COLO668 (cell line): ENCODE measurements around the gene RNF213.
A peak's percentile ranks its signal among the peaks of the same experiment; 100 is the strongest.
"Not testable (repeated sequence)": the region's sequence is repeated elsewhere in the genome, so short reads cannot be mapped to it uniquely, and the experiment has no call there.

Experiments used
- DNase-seq: peaks from one replicate; lab custom pipeline; 2025; ENCODE audit not compliant: unreplicated experiment; lab: John Stamatoyannopoulos, UW

The RNF213 gene

DNA sequence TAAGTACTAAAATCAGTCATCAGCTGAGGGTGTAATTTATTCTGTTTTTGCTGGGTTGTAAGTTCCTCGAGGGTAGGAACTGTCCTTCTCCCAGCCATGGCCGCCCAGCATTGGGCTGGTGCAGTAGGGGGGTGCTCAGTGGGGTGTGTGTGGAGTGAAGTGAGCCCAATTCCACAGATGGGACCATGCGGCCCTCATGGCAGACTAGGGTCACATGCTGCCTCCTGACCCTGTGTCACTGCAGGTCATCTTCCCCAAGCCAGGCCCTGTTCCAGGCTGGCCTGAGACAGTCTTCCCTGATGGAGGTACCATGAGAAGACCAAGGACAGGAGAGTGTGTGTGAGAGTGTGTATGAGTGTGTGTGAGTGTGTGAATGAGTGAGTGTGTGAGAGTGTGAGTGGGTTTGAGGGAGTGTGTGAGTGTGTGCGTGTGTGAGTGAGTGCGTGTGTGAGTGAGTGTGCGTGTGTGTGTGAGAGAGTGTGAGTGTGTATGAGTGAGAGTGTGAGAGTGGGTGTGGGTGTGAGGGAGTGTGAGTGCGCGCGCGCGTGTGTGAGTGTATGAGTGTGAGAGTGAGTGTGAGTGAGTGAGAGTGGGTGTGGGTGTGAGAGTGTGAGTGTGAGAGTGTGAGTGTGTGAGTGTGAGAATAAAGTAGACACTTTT lies 36.7 kb upstream of the RNF213 start:
- no peak for DNase-seq

- no peak for DNase-seq
These were observed 36.0 kb upstream of the RNF213 start for GRCh38 chr17:80224683-80225082.

DNA sequence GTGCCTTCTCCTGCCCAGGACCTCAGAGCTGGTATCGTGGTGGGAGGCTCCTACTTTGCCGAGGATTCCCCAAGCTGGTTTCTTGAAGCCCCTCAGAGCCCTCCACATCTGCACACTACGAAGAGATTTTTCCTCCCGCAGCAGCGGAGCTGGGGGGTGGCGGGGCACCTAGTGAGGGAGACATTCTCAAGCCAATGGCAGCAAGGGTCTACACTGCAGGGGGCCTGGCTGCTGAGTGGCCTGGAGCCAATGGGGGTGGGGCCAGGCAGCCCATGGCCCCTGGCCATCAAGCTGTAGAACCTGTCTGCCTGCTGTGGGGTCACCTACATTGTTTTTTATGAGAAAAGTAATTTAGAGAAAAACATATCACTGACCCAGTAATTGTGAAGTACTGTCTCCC lies 35.4 kb upstream of the RNF213 start:
- DNase-seq, result no peak

- no peak for DNase-seq
These were observed 33.5 kb upstream of the RNF213 start for GRCh38 chr17:80227156-80227555.

GRCh38 chr17:80227666-80228065 lies 33.0 kb upstream of the RNF213 start:
- DNase-seq, result no peak

DNA sequence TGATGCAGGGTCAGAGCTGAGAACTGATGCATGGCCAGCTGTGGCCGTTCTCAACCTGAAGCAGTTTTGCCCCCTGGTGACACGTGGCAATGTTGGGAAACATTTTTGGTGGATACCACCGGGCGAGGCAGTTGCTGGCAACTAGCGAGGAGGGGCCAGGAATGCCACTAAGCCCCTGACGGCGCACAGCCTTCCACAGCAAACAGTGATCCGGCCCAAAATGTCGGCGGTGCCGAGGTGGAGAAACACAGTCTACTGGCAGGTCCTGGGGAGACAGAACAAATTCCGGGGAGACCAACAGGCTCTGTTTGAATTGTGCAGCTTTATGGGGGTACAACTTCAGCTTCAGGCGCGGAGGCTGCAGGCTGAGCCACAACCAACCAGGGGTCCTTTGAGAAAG lies 32.2 kb upstream of the RNF213 start:
- no peak for DNase-seq

DNA sequence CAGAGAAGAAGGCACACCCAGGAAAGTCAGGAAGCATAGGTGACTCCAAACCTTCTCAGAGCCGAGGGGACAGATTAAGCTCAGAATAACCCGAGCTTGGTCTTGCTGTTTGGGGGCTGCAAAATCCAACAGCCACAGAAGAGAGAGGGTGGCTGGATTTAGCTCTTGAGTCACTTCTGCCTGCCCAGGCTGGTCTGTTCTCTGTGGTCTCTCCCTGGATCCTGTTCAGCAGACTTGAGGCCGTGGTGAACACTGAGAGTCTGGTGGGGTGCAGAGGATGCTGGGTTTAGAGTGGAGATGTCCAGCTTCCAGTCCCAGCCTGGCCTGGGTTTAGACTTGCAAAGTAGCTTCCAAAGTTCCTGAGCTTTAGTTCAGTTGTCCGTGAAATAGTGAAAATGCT lies 31.6 kb upstream of the RNF213 start:
- DNase-seq, result no peak

GRCh38 chr17:80232438-80232837 lies 28.2 kb upstream of the RNF213 start:
- DNase-seq, result no peak

DNA sequence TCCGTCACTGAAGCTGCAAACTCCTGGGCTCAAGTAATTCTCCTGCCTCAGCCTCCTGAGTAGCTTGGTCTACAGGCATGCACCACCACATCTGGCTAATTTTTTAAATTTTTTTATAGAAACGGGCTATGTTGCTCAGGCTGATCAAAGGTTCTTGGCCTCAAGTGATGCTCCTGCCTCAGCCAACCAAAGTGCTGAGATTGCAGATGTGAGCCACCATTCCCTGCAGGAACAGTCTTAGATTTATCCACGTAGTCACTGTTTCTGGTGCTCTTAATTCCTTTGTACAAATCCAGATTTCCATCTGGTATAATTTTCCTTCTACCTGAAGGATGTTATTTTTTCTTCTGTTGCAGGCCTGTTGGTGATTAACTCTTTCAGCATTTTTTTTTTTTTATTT lies 27.4 kb upstream of the RNF213 start:
- no peak for DNase-seq

GRCh38 chr17:80236911-80237310 lies 23.7 kb upstream of the RNF213 start:
- no peak for DNase-seq

DNA sequence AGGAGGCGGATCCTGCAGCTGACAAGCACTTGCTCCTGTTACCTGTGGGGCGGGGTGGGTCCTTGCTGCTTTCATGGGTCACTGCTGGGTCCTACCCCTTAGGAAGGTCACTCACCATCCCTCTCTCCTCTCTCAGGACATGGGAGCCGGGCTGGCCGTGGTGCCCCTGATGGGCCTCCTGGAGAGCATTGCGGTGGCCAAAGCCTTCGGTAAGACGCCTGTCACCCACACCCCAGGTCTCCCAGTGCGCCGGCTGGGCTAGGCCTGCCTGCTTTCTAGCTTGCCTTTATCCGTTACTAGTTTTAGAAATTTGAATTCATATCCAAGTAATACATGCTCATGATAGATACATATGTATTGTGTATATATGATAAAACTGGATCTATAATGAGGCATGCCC lies 23.3 kb upstream of the RNF213 start:
- peak; percentile 1 for DNase-seq

DNA sequence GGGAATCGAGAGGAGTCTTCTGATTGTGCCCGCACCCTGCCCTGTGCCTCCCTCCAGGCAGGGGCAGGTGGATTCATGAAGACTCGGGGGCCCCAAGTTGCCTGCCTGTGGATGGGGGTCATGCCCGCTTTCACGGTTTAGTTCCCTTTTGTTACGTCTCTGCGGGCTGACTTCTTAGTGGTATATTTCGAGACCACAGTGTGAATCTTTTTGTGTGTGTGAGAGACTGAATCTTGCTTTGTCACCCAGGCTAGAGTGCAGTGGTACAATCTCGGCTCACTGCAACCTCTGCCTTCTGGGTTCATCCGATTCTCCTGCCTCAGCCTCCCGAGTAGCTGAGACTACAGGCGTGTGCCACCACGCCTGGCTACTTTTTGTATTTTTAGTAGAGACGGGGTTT lies 18.1 kb upstream of the RNF213 start:
- DNase-seq, result no peak

DNA sequence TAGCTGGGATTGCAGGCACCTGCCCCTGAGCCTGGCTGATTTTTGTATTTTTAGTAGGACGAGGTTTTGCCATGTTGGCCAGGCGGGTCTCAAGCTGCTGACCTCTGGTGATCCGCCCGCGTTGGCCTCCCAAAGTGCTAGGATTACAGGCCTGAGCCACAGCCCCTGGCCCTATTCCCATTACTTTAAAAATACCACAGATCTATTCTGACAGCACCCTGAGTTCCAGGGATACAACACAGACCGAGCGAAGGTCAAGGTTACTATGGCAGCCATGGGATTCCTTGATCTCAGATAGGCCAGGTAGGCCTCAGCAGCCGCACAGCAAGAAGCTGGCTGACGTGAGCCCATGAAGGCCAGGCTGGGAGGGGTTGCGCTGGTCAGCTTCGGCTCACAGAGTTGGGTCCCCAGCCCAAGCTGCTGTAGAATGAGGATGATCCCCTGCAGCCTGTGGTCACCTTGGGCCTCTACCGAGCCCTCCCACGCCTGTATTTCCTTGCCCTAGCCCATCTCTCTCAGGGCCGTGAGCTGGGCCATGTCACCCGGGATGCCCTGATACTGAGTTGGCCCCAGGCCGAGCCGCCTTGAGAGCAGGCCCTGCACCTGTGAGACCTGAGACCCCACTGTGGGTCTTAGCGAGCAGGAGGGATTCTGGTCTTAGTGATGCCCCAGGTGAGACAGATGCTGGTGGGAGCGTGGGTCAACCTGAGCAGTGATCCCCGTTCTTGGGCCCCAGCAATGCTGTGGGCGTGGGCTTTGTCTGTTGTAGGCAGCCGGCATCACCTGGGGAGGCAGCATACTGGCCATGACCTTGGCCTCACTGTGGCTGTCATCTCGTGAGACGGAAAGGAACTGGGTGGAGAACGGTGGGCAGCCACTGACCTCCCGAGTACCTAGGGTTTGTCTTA lies 16.9 kb upstream of the RNF213 start:
- no peak for DNase-seq

DNA sequence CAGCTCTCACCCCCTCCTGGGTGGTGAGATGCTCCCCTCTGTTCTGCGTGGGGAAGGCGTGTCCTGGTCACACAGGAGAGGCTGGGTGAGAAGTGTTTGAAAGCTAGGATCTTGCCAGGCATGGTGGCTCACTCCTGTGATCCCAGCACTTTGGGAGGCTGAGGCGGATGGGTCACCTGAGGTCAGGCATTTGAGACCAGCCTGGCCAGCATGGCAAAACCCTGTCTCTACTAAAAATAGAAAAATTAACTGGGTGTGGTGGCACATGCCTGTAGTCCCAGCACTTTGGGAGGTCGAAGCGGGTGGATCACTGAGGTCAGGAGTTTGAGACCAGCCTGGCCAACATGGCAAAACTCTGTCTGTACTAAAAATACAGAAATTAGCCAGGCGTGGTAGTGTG lies 16.2 kb upstream of the RNF213 start:
- not testable (repeated sequence) for DNase-seq

DNA sequence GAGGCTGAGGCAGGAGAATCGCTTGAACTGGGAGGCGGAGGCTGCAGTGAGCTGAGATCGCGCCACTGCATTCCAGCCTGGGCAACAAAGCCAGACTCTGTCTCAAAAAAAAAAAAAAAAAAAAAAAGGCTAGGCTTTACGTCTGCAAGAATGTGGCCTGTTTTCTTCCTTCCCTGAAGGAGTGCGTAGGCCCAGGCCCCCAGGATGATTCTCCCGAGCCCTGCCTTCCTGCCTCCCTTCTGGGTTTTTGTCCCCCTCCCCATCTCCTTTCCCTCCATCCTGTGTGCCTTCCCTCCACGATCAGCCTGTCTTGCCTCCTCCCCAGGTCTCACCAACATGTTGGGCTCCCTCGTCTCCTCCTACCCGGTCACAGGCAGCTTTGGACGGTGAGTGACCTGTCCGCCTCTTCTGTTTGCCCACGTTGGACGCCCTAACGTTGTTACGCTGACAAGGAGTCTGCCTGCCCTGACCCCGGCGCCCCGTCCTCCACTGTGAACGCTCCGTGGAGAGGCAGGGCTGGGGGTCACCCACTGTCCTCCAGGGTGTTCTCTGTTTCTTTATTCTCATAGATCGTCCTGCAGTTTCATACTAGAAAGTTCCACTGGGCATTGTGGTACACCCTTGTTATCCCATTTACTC lies 15.7 kb upstream of the RNF213 start:
- DNase-seq, result no peak

- no peak for DNase-seq
These were observed 14.9 kb upstream of the RNF213 start for GRCh38 chr17:80245566-80246265.

GRCh38 chr17:80246266-80246681 lies 14.4 kb upstream of the RNF213 start:
- DNase-seq, result no peak

GRCh38 chr17:80246726-80247125 lies 13.9 kb upstream of the RNF213 start:
- no peak for DNase-seq

GRCh38 chr17:80247561-80247960 lies 13.1 kb upstream of the RNF213 start:
- no peak for DNase-seq

- DNase-seq, result no peak
These were observed 12.4 kb upstream of the RNF213 start for GRCh38 chr17:80248001-80248893.
